Nephron (organoid): ENCODE data around the gene KMT5B.
"Not testable (repeated sequence)": the region's sequence is repeated elsewhere in the genome, so short reads cannot be mapped to it uniquely, and the experiment has no call there.

Source experiments
- H3K27ac Mint-ChIP-seq, 3 experiments: 2 replicates each; pipeline ENCODE4 v1.8.0; 2020; ENCODE audit warnings: mixed read lengths in 3 of 3, mild to moderate bottlenecking in 2 of 3, moderate library complexity in 1 of 3
- H3K27me3 Mint-ChIP-seq: 2 replicates; pipeline ENCODE4 v1.8.0; 2021; ENCODE audit warnings: low read depth, mild to moderate bottlenecking, moderate library complexity, mixed read lengths
- H3K36me3 Mint-ChIP-seq: 2 replicates; pipeline ENCODE4 v1.8.0; 2020; ENCODE audit warnings: low read depth, mixed read lengths
- H3K4me1 Mint-ChIP-seq: 2 replicates; pipeline ENCODE4 v1.8.0; 2020; ENCODE audit warnings: mixed read lengths
- H3K4me3 Mint-ChIP-seq, 3 experiments: 2 replicates each; pipeline ENCODE4 v1.8.0; 2020; ENCODE audit warnings: mild to moderate bottlenecking in 3 of 3, mixed read lengths in 3 of 3, moderate library complexity in 2 of 3
- H3K9me3 Mint-ChIP-seq: 2 replicates; pipeline ENCODE4 v1.8.0; 2020; ENCODE audit warnings: mixed read lengths
- CTCF ChIP-seq, 3 experiments: fragments of 200-600 bp; sonication (generic); IDR thresholded peaks; one replicate each; pipeline ENCODE4 v1.5.0; 2021; ENCODE audit warnings: antibody characterized with exemption in 3 of 3; ENCODE audit not compliant: unreplicated experiment in 3 of 3

KMT5B gene

GRCh38 chr11:68254421-68254820, 41.3 kb upstream of the KMT5B start:
- H3K27ac Mint-ChIP-seq: peak overlapping the region in 1 of 3 experiments; percentile 44

GRCh38 chr11:68251765-68252164, 38.7 kb upstream of the KMT5B start:
- Mint-ChIP-seq H3K9me3 (peaks cover 3% of the 10 kb centered on the region), H3K4me1 (peaks cover 9% of the 10 kb centered on the region), H3K36me3 (no peaks in the 10 kb centered on the region), H3K4me3 (no peak overlapping the region), H3K27me3 (no peaks in the 10 kb centered on the region), H3K27ac (no peak overlapping the region)
- TF ChIP-seq CTCF (IDR thresholded peaks at IDR 0.05; ENCODE audit: unreplicated experiment in 3 of 3): no peak

More at GRCh38 chr11:68254421-68254820, 41.3 kb upstream of the KMT5B start:
- TF ChIP-seq CTCF (IDR thresholded peaks at IDR 0.05; ENCODE audit: unreplicated experiment in 3 of 3): no peak
- no peaks in the 10 kb centered on the region for H3K27me3 Mint-ChIP-seq
- peaks cover 15% of the 10 kb centered on the region for H3K4me1 Mint-ChIP-seq
- H3K36me3 Mint-ChIP-seq: no peaks in the 10 kb centered on the region
- peaks cover 1% of the 10 kb centered on the region for H3K9me3 Mint-ChIP-seq
- H3K4me3 Mint-ChIP-seq: no peak overlapping the region

- not testable (repeated sequence) for H3K27ac Mint-ChIP-seq, H3K4me1 Mint-ChIP-seq, H3K27me3 Mint-ChIP-seq, H3K4me3 Mint-ChIP-seq, H3K9me3 Mint-ChIP-seq, H3K36me3 Mint-ChIP-seq
Measured at GRCh38 chr11:68244912-68245311, 31.8 kb upstream of the KMT5B start.

- H3K27me3 Mint-ChIP-seq, H3K9me3 Mint-ChIP-seq, H3K4me3 Mint-ChIP-seq, H3K36me3 Mint-ChIP-seq, H3K4me1 Mint-ChIP-seq, H3K27ac Mint-ChIP-seq: not testable (repeated sequence)
Measured at GRCh38 chr11:68243847-68244246, 30.8 kb upstream of the KMT5B start.

GRCh38 chr11:68242616-68243015, 29.5 kb upstream of the KMT5B start:
- H3K9me3 Mint-ChIP-seq: peaks cover 4% of the 10 kb centered on the region

GRCh38 chr11:68231621-68232020, 18.5 kb upstream of the KMT5B start:
- Mint-ChIP-seq H3K27ac (no peak overlapping the region), H3K4me1 (no peaks in the 10 kb centered on the region)
- no peak for TF ChIP-seq CTCF (IDR thresholded peaks at IDR 0.05; ENCODE audit: unreplicated experiment in 3 of 3)

More at GRCh38 chr11:68242616-68243015, 29.5 kb upstream of the KMT5B start:
- TF ChIP-seq CTCF (IDR thresholded peaks at IDR 0.05; ENCODE audit: unreplicated experiment in 3 of 3): no peak
- Mint-ChIP-seq H3K27ac (no peak overlapping the region), H3K36me3 (no peaks in the 10 kb centered on the region), H3K4me1 (no peaks in the 10 kb centered on the region), H3K27me3 (peaks cover 8% of the 10 kb centered on the region), H3K4me3 (no peak overlapping the region)

GRCh38 chr11:68229601-68230000, 16.5 kb upstream of the KMT5B start:
- no peaks in the 10 kb centered on the region for H3K4me1 Mint-ChIP-seq
- TF ChIP-seq CTCF (IDR thresholded peaks at IDR 0.05; ENCODE audit: unreplicated experiment in 3 of 3): no peak
- H3K4me3 Mint-ChIP-seq: no peak overlapping the region
- peaks cover 14% of the 10 kb centered on the region for H3K9me3 Mint-ChIP-seq
- H3K27me3 Mint-ChIP-seq: peaks cover 3% of the 10 kb centered on the region
- H3K27ac Mint-ChIP-seq: no peak overlapping the region
- no peaks in the 10 kb centered on the region for H3K36me3 Mint-ChIP-seq

More at GRCh38 chr11:68231621-68232020, 18.5 kb upstream of the KMT5B start:
- Mint-ChIP-seq H3K4me3 (no peak overlapping the region), H3K9me3 (peaks cover 6% of the 10 kb centered on the region), H3K36me3 (no peaks in the 10 kb centered on the region), H3K27me3 (peaks cover 3% of the 10 kb centered on the region)
